Type B pancreatic cell (in vitro differentiated cells): ENCODE results near the gene CYP46A1. TPM values are rescaled to one million over a fixed set of nuclear protein-coding genes. Genes with fewer than 3 reads are reported as not detected.

Source experiments
- DNase-seq: peaks from one replicate; pipeline ENCODE4 v3.0.0; 2021; ENCODE audit warnings: mixed read lengths; ENCODE audit not compliant: unreplicated experiment; ENCODE audit errors: extremely low spot score
- H3K27ac Mint-ChIP-seq: 2 replicates; pipeline ENCODE4 v1.8.0; 2021; ENCODE audit warnings: mild to moderate bottlenecking, mixed read lengths
- H3K27me3 Mint-ChIP-seq: 2 replicates; pipeline ENCODE4 v1.8.0; 2021; ENCODE audit warnings: mixed read lengths
- H3K36me3 Mint-ChIP-seq: 2 replicates; pipeline ENCODE4 v1.8.0; 2021; ENCODE audit warnings: mixed read lengths
- H3K4me1 Mint-ChIP-seq: one replicate; pipeline ENCODE4 v1.8.0; 2021; ENCODE audit warnings: mixed read lengths; ENCODE audit not compliant: unreplicated experiment
- H3K4me3 Mint-ChIP-seq: 2 replicates; pipeline ENCODE4 v1.8.0; 2021; ENCODE audit warnings: mild to moderate bottlenecking, mixed read lengths
- H3K9me3 Mint-ChIP-seq: 2 replicates; pipeline ENCODE4 v1.8.0; 2021; ENCODE audit warnings: mixed read lengths
- total RNA-seq: library from RNA; stranded (reverse); gene quantifications from 2 replicates; pipeline ENCODE4 v1.2.1, GENCODE V29; 2021; ENCODE audit warnings: low replicate concordance
- TF ChIP-seq, protein P1 (sequence below): fragments of 200-600 bp; sonication (generic); conservative IDR thresholded peaks from 2 replicates; pipeline ENCODE4 v1.5.0; 2021; ENCODE audit warnings: antibody characterized with exemption, mild to moderate bottlenecking

Gene CYP46A1
- total RNA-seq, 1 donor from 2014 or later, result 4.7 TPM

DNA sequence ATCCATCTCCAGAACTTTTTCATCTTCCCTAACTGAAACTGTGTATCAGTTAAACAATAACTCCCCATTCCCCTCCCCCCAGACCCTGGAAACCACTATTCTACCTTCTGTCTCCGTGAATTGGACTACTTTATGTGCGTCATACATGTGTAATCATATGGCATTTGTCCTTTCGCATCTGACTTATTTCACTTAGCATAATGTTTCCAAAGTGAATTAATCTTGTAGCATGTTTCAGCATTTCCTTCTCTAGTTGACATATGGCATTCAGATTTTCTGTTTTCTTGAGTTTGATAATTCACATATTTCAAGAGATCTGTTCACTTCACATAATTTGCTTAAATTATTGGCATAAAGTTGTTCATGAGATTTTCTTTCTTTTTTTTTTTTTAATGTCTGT is 9.8 kb downstream of the CYP46A1 start:
- peaks cover 20% of the 10 kb centered on the region for H3K27me3 Mint-ChIP-seq

DNA sequence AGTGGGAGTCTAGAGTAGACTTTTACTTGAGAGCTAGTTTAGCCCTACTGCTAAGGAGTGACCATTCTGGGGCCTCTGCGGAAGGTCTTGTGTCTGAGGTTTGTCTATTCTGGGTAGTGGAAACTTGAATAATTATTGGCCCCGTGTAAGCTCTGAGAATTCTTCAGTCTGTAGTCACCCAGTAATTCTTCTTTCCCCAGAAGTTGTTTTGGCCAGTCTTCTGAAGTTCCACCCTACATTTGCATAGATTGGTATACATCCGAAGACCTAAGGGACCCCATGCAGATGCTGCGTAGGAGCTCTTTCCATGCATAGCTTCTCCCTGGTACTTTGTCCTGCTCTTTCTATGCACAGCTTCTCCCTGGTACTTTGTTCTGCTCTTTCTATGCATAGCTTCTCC is 12.8 kb downstream of the CYP46A1 start:
- peaks cover 6% of the 10 kb centered on the region for H3K27me3 Mint-ChIP-seq
- no peaks in the 10 kb centered on the region for H3K9me3 Mint-ChIP-seq
- no peaks in the 10 kb centered on the region for H3K4me1 Mint-ChIP-seq
- TF ChIP-seq, protein P1, sequence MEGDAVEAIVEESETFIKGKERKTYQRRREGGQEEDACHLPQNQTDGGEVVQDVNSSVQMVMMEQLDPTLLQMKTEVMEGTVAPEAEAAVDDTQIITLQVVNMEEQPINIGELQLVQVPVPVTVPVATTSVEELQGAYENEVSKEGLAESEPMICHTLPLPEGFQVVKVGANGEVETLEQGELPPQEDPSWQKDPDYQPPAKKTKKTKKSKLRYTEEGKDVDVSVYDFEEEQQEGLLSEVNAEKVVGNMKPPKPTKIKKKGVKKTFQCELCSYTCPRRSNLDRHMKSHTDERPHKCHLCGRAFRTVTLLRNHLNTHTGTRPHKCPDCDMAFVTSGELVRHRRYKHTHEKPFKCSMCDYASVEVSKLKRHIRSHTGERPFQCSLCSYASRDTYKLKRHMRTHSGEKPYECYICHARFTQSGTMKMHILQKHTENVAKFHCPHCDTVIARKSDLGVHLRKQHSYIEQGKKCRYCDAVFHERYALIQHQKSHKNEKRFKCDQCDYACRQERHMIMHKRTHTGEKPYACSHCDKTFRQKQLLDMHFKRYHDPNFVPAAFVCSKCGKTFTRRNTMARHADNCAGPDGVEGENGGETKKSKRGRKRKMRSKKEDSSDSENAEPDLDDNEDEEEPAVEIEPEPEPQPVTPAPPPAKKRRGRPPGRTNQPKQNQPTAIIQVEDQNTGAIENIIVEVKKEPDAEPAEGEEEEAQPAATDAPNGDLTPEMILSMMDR, result no peak
- peaks cover under 1% of the 10 kb centered on the region for H3K36me3 Mint-ChIP-seq
- H3K4me3 Mint-ChIP-seq, result no peak overlapping the region
- no peak overlapping the region for H3K27ac Mint-ChIP-seq
- no peak for DNase-seq

More for the DNA sequence above, 9.8 kb downstream of the CYP46A1 start:
- Mint-ChIP-seq H3K4me3 (no peak overlapping the region), H3K4me1 (peaks cover 4% of the 10 kb centered on the region), H3K9me3 (no peaks in the 10 kb centered on the region), H3K36me3 (no peaks in the 10 kb centered on the region), H3K27ac (no peak overlapping the region)
- TF ChIP-seq, protein P1, result no peak
- no peak for DNase-seq

DNA sequence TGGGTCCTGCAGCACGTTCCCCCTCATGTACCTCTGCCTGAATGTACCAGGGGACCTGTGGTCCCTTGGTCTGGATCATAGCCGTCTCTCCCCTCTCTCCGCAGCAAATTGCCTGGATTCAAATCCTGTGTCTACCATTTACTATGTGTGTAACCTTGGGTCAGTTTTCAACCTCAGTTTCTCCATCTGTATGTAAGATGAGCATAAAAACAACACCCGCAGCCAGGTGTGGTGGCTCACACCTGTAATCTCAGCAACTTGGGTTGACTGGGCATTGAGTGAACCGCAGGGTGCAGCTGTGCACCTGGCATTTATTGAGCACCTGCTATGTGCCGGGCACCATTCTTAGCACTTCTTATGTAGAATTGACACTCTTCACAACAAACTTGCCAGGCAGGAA is 14.1 kb downstream of the CYP46A1 start:
- TF ChIP-seq, protein P1, result no peak
- peaks cover 5% of the 10 kb centered on the region for H3K9me3 Mint-ChIP-seq
- DNase-seq, result peak; percentile 27
- H3K36me3 Mint-ChIP-seq, result peaks cover 6% of the 10 kb centered on the region
- H3K27me3 Mint-ChIP-seq, result peaks cover 3% of the 10 kb centered on the region
- no peaks in the 10 kb centered on the region for H3K4me1 Mint-ChIP-seq
- H3K27ac Mint-ChIP-seq, result no peak overlapping the region
- H3K4me3 Mint-ChIP-seq, result no peak overlapping the region

DNA sequence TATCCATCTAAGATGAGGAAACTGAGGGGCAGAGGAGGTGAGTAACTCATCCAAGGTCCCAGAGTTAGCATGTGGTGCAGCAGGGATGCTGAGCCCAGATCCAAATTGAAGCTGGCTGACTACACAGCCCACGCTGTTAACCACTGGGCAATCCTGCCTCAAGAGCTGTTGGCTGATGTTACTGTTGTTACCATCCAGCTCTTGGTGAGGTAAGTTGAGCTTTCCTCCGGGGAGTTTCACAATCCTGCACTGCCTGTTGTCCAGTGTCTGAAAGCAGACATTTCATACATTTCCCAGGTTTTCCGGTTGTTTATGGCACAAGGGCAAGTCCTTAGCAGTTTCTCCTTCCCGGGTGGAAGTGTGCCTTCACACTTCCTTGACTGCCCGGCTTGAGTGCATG is 14.5 kb downstream of the CYP46A1 start:
- H3K27ac Mint-ChIP-seq, result no peak overlapping the region
- no peak for DNase-seq
- H3K27me3 Mint-ChIP-seq, result peaks cover 3% of the 10 kb centered on the region
- H3K36me3 Mint-ChIP-seq, result peaks cover 10% of the 10 kb centered on the region
- H3K4me1 Mint-ChIP-seq, result no peaks in the 10 kb centered on the region
- H3K4me3 Mint-ChIP-seq, result no peak overlapping the region
- TF ChIP-seq, protein P1, result no peak
- peaks cover 9% of the 10 kb centered on the region for H3K9me3 Mint-ChIP-seq

DNA sequence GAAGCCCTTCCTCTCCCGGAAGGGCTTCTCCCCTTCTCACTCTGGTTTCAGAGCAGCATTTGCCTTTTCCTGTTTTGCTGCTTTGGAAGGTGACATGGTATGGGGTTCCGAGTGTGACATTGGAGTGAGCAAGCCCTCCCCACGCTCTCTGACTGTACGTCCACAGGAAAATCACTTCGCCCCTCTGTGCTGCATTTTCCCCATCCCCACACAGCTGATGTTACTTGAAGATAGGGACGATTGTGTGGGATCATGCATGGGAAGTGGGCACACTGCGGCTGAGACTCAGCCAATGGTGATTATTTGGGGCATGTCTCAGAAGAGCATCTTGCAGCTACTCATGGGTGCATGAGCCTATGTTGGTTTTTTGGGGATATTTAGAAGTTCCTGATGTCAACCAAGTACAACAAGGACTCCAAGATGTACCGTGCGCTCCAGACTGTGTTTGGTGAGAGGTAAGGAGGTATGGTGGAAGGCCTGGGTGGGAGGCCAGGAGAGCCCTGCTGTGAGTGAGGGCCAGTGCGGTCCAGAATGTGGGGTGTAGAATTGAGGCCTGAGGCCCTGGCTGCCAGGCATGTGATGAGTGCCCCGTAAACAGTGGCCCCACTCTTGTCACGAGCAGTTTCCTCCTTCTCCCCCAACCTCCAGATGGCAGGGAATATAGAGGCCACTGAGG is 15.1 kb downstream of the CYP46A1 start:
- Mint-ChIP-seq H3K9me3 (peaks cover 10% of the 10 kb centered on the region), H3K27me3 (no peaks in the 10 kb centered on the region), H3K4me1 (no peaks in the 10 kb centered on the region), H3K4me3 (no peak overlapping the region), H3K36me3 (peaks cover 11% of the 10 kb centered on the region), H3K27ac (no peak overlapping the region)
- DNase-seq, result peak; percentile 59
- TF ChIP-seq, protein P1, result no peak
